ENCODE measurements around the gene REPS1.

Gene REPS1

DNA sequence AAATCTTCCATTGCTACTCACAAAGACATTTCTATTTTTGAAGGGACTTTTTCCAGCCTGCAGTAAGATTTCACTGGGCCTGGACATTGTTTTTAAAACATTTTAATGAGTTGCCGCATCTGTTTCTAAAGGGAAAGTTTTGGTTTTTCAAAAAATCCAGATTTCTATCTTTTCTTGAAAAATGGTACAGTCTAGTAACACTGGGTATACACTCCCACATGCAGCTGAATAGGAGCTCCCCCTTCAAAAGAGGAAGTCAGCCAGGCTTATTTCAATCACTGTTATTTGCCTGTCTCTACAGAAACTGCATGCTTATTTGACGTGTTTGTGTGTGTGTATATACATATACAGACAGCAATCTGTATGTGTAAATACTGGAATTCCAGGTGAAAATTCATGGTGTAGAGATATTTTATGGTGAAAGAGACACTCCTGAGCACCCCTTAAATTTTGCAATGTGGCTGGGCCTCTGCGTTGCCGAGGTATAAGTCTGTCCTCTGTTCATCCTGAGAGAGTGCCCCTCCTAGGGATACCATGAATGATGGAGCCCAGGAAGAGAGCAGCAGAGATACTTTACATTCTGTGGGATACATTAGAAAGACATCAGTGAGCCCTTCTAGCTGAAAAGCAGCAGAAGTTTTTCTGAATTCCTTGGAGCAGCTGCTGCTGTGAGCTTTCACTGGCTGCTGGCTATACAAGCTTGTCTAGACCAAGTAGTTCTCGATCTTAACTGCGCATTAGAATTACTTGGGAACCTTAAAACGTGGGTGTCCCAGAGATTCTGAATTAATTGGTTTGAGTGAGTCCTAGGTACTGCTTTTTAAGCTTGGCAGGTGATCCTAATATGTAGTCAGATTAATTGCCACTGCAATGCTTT lies 28.5 kb upstream of the REPS1 start:
- no peak for DNase-seq (ENCODE audit: low read depth, low spot score)
- POLR2A ChIA-PET: no interaction called here
- H3K4me3 ChIP-seq (ENCODE audit: low read depth, low read length): no peak overlapping the region
- TF ChIP-seq, protein P1, sequence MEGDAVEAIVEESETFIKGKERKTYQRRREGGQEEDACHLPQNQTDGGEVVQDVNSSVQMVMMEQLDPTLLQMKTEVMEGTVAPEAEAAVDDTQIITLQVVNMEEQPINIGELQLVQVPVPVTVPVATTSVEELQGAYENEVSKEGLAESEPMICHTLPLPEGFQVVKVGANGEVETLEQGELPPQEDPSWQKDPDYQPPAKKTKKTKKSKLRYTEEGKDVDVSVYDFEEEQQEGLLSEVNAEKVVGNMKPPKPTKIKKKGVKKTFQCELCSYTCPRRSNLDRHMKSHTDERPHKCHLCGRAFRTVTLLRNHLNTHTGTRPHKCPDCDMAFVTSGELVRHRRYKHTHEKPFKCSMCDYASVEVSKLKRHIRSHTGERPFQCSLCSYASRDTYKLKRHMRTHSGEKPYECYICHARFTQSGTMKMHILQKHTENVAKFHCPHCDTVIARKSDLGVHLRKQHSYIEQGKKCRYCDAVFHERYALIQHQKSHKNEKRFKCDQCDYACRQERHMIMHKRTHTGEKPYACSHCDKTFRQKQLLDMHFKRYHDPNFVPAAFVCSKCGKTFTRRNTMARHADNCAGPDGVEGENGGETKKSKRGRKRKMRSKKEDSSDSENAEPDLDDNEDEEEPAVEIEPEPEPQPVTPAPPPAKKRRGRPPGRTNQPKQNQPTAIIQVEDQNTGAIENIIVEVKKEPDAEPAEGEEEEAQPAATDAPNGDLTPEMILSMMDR (IDR thresholded peaks at IDR 0.05; ENCODE audit: insufficient read depth, low read length, missing control alignments): no peak
- CTCF ChIA-PET: interaction anchor here (0.9 to 3.3 kb wide), 2 partner anchors 28 to 96 kb away, joined by 3 to 19 read pairs; partner anchors contain the start of gene REPS1

DNA sequence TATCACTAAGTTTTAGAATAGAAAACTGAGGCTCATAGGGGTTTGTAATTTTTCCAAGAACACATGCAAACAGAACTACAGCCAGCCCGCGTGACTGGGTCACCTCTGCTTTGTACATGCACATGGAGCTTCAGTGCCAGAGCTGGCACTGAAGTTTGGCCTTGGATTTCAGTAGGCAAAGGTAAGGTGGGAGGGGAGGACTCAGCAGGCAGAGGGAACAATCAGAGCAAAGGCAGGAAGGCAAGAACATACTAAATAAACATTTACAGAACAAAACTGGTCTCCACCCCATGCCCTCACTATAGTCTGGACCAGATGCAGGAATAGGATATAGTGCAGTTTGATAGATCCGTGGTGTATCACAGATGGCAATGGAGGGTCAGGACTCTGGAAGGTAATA lies 26.9 kb upstream of the REPS1 start:
- ChIA-PET POLR2A (no interaction called here), CTCF (interaction anchor here (3.3 kb wide), 1 partner anchor 26 kb away, joined by 19 read pairs; the partner anchor contains the start of gene REPS1)
- TF ChIP-seq, protein P1 (IDR thresholded peaks at IDR 0.05; ENCODE audit: insufficient read depth, low read length, missing control alignments): no peak
- DNase-seq (ENCODE audit: low read depth, low spot score): no peak
- no peak overlapping the region for H3K4me3 ChIP-seq (ENCODE audit: low read depth, low read length)

DNA sequence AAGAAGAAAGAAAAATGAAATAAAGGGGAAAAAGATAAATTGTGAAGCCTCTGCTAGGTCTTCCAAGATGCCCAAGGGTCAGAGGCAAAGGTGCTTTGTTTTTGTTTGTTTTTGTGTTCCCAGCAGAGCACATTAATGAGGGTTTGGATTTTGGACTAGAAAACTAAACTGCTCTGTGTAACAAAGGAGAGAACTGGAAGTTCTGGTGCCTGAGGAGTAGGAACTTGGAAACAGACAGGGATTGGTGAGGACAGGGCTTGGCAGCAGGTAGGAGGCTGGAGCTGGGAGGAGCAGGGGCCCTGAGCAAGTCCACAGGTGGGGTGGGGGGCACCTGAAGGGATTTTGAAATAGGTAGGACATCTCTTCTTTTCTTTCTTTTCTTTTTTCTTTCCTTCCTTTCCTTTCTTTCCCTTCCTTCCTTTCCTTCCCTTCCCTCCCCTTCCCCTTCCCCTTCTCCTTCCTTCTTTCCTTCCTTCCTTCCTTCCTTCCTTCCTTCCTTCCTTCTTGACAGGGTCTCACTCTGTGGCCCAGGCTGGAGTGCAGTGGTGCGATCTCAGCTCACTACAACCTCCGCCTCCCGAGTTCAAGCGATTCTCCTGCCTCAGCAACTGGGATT lies 25.2 kb upstream of the REPS1 start:
- ChIA-PET POLR2A (no interaction called here), CTCF (no interaction called here)
- no peak overlapping the region for H3K4me3 ChIP-seq (ENCODE audit: low read depth, low read length)
- no peak for DNase-seq (ENCODE audit: low read depth, low spot score)
- TF ChIP-seq, protein P1 (IDR thresholded peaks at IDR 0.05; ENCODE audit: insufficient read depth, low read length, missing control alignments): no peak

- ChIA-PET POLR2A (no interaction called here), CTCF (interaction anchor here (0.6 to 1.4 kb wide), 3 partner anchors 8 to 23 kb away, joined by 3 to 9 read pairs (median 3); no protein-coding TSS in a partner anchor)
- no peak overlapping the region for H3K4me3 ChIP-seq (ENCODE audit: low read depth, low read length)
- no peak for DNase-seq (ENCODE audit: low read depth, low spot score)
- TF ChIP-seq, protein P1 (IDR thresholded peaks at IDR 0.05; ENCODE audit: insufficient read depth, low read length, missing control alignments): no peak
Observed at GRCh38 chr6:139011980-139012379, 23.9 kb upstream of the REPS1 start.

- no peak for DNase-seq (ENCODE audit: low read depth, low spot score)
- TF ChIP-seq, protein P1 (IDR thresholded peaks at IDR 0.05; ENCODE audit: insufficient read depth, low read length, missing control alignments): no peak
- H3K4me3 ChIP-seq (ENCODE audit: low read depth, low read length): no peak overlapping the region
- ChIA-PET POLR2A (no interaction called here), CTCF (interaction anchor here (1.0 to 1.8 kb wide), 3 partner anchors 22 to 195 kb away, joined by 3 to 9 read pairs (median 5); no protein-coding TSS in a partner anchor)
Observed at GRCh38 chr6:139010674-139011073, 22.6 kb upstream of the REPS1 start.

DNA sequence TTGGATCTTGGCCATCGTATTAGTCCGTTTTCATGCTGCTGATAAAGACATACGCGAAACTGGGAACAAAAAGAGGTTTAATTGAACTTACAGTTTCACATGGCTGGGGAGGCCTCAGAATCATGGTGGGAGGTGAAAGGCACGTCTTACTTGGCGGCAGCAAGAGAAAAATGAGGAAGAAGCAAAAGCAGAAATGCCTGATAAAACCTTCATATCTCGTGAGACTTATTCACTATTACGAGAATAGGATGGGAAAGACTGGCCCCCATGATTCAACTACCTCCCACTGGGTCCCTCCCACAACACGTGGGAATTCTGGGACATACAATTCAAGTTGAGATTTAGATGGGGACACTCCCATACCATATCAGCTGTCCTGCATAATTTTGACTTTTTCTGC lies 20.1 kb upstream of the REPS1 start:
- ChIA-PET CTCF (interaction anchor here (2.5 kb wide), 1 partner anchor 19 kb away, joined by 6 read pairs; no protein-coding TSS in a partner anchor), POLR2A (no interaction called here)
- DNase-seq (ENCODE audit: low read depth, low spot score): no peak
- TF ChIP-seq, protein P1 (IDR thresholded peaks at IDR 0.05; ENCODE audit: insufficient read depth, low read length, missing control alignments): no peak
- no peak overlapping the region for H3K4me3 ChIP-seq (ENCODE audit: low read depth, low read length)
